Measurements from ENCODE around the gene FSTL4.

Gene FSTL4

DNA sequence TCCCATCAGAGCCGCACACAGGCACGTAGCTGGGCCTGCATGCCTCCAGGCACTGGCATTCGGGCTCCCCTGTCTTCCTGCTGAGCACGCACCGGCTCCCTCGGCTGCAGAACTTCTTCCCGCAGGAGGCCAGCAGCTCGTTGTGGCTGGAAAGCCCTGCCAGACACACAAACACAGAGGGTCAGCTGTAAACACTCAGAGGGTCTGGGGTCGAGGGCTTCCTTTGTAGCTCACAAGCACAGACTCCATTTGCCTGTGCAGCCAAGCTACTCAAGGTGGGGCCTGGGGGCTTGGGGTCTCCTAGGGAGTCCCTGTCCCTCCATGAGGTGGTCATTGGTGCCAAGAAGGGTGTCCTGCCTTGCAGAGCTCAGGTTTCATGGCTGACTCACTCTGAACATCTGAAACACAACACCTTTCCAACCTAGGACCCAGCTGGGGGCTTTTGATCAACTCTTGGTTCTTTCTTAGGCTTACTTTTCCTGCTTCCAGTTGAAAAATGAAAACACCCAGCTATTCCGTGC is 211.4 kb downstream of the FSTL4 start (continued):
- TF ChIP-seq ISL1 (CRISPR knock-in tag; IDR thresholded peaks at IDR 0.05) = no peak
- TF ChIP-seq TOX (CRISPR knock-in tag; IDR thresholded peaks at IDR 0.05; ENCODE audit: borderline replicate concordance) = no peak

DNA sequence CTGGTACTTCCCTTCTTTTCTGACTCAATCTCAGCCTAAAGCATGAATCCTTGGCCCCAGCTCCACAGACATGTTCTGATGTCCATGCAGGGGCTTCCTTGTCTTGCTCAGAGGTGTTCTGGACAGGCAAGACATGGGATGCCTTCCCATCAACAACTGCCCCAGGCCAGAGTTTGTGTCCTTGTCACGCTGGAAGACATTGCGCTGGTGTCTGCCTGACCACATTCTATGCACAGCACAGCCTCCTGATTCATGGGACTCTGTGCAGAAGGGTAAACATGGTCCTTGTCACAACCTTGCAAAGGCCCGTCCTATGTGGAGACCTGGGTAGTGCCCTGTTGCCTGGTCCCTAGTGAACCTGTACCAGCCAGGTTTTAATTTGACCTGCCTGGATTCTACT is 212.2 kb downstream of the FSTL4 start:
- no peak for TF ChIP-seq ZNF70 (CRISPR knock-in tag; IDR thresholded peaks at IDR 0.05)
- TF ChIP-seq TCF4 (CRISPR knock-in tag; IDR thresholded peaks at IDR 0.05; ENCODE audit: borderline replicate concordance) = no peak
- no peak for TF ChIP-seq CSDC2 (CRISPR knock-in tag; IDR thresholded peaks at IDR 0.05)
- TF ChIP-seq, protein P1, sequence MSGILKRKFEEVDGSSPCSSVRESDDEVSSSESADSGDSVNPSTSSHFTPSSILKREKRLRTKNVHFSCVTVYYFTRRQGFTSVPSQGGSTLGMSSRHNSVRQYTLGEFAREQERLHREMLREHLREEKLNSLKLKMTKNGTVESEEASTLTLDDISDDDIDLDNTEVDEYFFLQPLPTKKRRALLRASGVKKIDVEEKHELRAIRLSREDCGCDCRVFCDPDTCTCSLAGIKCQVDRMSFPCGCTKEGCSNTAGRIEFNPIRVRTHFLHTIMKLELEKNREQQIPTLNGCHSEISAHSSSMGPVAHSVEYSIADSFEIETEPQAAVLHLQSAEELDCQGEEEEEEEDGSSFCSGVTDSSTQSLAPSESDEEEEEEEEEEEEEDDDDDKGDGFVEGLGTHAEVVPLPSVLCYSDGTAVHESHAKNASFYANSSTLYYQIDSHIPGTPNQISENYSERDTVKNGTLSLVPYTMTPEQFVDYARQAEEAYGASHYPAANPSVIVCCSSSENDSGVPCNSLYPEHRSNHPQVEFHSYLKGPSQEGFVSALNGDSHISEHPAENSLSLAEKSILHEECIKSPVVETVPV (CRISPR knock-in tag; IDR thresholded peaks at IDR 0.05) = no peak
- no peak for TF ChIP-seq TOX (CRISPR knock-in tag; IDR thresholded peaks at IDR 0.05; ENCODE audit: borderline replicate concordance)
- no peak for TF ChIP-seq ZC3H10 (CRISPR knock-in tag; IDR thresholded peaks at IDR 0.05)
- no peak for TF ChIP-seq ZFP3 (CRISPR knock-in tag; IDR thresholded peaks at IDR 0.05)
- TF ChIP-seq GLIS3 (CRISPR knock-in tag; IDR thresholded peaks at IDR 0.05) = no peak
- TF ChIP-seq ESRRG (CRISPR knock-in tag; IDR thresholded peaks at IDR 0.05) = no peak
- no peak for TF ChIP-seq ZFP30 (CRISPR knock-in tag; IDR thresholded peaks at IDR 0.05)
- TF ChIP-seq RARB (CRISPR knock-in tag; IDR thresholded peaks at IDR 0.05) = no peak
- TF ChIP-seq, protein P2, sequence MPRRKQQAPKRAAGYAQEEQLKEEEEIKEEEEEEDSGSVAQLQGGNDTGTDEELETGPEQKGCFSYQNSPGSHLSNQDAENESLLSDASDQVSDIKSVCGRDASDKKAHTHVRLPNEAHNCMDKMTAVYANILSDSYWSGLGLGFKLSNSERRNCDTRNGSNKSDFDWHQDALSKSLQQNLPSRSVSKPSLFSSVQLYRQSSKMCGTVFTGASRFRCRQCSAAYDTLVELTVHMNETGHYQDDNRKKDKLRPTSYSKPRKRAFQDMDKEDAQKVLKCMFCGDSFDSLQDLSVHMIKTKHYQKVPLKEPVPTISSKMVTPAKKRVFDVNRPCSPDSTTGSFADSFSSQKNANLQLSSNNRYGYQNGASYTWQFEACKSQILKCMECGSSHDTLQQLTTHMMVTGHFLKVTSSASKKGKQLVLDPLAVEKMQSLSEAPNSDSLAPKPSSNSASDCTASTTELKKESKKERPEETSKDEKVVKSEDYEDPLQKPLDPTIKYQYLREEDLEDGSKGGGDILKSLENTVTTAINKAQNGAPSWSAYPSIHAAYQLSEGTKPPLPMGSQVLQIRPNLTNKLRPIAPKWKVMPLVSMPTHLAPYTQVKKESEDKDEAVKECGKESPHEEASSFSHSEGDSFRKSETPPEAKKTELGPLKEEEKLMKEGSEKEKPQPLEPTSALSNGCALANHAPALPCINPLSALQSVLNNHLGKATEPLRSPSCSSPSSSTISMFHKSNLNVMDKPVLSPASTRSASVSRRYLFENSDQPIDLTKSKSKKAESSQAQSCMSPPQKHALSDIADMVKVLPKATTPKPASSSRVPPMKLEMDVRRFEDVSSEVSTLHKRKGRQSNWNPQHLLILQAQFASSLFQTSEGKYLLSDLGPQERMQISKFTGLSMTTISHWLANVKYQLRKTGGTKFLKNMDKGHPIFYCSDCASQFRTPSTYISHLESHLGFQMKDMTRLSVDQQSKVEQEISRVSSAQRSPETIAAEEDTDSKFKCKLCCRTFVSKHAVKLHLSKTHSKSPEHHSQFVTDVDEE (CRISPR knock-in tag; IDR thresholded peaks at IDR 0.05) = no peak
- no peak for TF ChIP-seq SNAI2 (CRISPR knock-in tag; IDR thresholded peaks at IDR 0.05)
- ATAC-seq = no peak

DNA sequence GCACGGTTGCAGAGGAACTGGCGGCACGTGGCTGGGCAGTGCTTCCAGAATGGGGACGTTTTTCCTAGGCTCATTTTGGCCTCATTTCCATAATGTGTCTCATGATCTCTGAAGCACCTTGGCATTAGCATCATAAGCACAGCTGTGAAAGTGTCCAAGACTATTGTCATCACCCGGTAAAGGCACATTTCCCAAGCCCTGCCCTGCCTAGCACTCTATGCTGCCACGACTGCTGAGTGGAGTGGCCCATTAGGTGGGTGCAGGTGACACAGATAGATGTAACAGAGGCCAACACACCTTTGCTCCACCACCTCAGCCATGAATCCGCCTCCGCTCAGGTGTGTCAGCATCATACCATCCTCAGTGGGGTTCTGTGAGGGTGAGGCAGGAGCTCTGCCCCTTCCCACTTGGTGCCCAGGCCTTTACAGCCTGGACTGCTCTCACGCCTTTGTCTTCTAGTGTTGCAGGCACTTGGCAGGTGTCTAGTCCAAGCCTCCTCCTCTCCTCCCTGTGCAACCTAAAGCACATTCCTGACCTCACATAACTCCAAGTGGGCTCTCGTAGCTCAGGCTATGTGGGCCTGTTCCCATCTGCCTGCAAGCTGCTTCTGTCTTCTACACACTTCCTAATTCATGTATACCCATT is 213.0 kb downstream of the FSTL4 start:
- TF ChIP-seq OSR1 (CRISPR knock-in tag; IDR thresholded peaks at IDR 0.05) (no peak), RARB (CRISPR knock-in tag; IDR thresholded peaks at IDR 0.05) (no peak), TCF4 (CRISPR knock-in tag; IDR thresholded peaks at IDR 0.05; ENCODE audit: borderline replicate concordance) (no peak), ARNTL (CRISPR knock-in tag; IDR thresholded peaks at IDR 0.05; ENCODE audit: borderline replicate concordance, low read depth) (no peak), ZNF8 (CRISPR knock-in tag; IDR thresholded peaks at IDR 0.05) (no peak), GLIS3 (CRISPR knock-in tag; IDR thresholded peaks at IDR 0.05) (no peak), ZNF565 (CRISPR knock-in tag; conservative IDR thresholded peaks at IDR 0.05; ENCODE audit: low read depth) (no peak), ZC3H10 (CRISPR knock-in tag; IDR thresholded peaks at IDR 0.05) (no peak), ZFP3 (CRISPR knock-in tag; IDR thresholded peaks at IDR 0.05) (no peak), ZNF70 (CRISPR knock-in tag; IDR thresholded peaks at IDR 0.05) (no peak), ISL1 (CRISPR knock-in tag; IDR thresholded peaks at IDR 0.05) (no peak), CSDC2 (CRISPR knock-in tag; IDR thresholded peaks at IDR 0.05) (no peak), ESRRG (CRISPR knock-in tag; IDR thresholded peaks at IDR 0.05) (no peak), BACH2 (CRISPR knock-in tag; IDR thresholded peaks at IDR 0.05; ENCODE audit: borderline replicate concordance) (no peak), ZFP30 (CRISPR knock-in tag; IDR thresholded peaks at IDR 0.05) (no peak)
- TF ChIP-seq, protein P3, sequence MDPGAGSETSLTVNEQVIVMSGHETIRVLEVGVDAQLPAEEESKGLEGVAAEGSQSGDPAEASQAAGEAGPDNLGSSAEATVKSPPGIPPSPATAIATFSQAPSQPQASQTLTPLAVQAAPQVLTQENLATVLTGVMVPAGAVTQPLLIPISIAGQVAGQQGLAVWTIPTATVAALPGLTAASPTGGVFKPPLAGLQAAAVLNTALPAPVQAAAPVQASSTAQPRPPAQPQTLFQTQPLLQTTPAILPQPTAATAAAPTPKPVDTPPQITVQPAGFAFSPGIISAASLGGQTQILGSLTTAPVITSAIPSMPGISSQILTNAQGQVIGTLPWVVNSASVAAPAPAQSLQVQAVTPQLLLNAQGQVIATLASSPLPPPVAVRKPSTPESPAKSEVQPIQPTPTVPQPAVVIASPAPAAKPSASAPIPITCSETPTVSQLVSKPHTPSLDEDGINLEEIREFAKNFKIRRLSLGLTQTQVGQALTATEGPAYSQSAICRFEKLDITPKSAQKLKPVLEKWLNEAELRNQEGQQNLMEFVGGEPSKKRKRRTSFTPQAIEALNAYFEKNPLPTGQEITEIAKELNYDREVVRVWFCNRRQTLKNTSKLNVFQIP (CRISPR knock-in tag; IDR thresholded peaks at IDR 0.05; ENCODE audit: borderline replicate concordance, low read depth) = no peak
- TF ChIP-seq, protein P4, sequence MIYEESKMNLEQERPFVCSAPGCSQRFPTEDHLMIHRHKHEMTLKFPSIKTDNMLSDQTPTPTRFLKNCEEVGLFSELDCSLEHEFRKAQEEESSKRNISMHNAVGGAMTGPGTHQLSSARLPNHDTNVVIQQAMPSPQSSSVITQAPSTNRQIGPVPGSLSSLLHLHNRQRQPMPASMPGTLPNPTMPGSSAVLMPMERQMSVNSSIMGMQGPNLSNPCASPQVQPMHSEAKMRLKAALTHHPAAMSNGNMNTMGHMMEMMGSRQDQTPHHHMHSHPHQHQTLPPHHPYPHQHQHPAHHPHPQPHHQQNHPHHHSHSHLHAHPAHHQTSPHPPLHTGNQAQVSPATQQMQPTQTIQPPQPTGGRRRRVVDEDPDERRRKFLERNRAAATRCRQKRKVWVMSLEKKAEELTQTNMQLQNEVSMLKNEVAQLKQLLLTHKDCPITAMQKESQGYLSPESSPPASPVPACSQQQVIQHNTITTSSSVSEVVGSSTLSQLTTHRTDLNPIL (CRISPR knock-in tag; IDR thresholded peaks at IDR 0.05; ENCODE audit: low read depth) = no peak
- TF ChIP-seq, protein P5, sequence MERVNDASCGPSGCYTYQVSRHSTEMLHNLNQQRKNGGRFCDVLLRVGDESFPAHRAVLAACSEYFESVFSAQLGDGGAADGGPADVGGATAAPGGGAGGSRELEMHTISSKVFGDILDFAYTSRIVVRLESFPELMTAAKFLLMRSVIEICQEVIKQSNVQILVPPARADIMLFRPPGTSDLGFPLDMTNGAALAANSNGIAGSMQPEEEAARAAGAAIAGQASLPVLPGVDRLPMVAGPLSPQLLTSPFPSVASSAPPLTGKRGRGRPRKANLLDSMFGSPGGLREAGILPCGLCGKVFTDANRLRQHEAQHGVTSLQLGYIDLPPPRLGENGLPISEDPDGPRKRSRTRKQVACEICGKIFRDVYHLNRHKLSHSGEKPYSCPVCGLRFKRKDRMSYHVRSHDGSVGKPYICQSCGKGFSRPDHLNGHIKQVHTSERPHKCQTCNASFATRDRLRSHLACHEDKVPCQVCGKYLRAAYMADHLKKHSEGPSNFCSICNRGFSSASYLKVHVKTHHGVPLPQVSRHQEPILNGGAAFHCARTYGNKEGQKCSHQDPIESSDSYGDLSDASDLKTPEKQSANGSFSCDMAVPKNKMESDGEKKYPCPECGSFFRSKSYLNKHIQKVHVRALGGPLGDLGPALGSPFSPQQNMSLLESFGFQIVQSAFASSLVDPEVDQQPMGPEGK (CRISPR knock-in tag; IDR thresholded peaks at IDR 0.05; ENCODE audit: borderline replicate concordance) = no peak
- TF ChIP-seq, protein P1 (CRISPR knock-in tag; IDR thresholded peaks at IDR 0.05) = no peak
- TF ChIP-seq, protein P2 (CRISPR knock-in tag; IDR thresholded peaks at IDR 0.05) = no peak
- no peak for ATAC-seq
